Peyer's patch (tissue), 4 donors: ENCODE data around the gene CACNA1A.

Experiments used
- CTCF ChIP-seq, 6 experiments: fragments of 450-650 bp in 4 of 6; fragments of 200-600 bp in 2 of 6; sonication (generic) in 1 of 6; IDR thresholded peaks; one replicate each; pipeline ENCODE4 v1.5.1; 2017 to 2019; ENCODE audit warnings: antibody characterized with exemption in 6 of 6, mild to moderate bottlenecking in 3 of 6, moderate library complexity in 1 of 6
- POLR2A ChIP-seq, 2 donors: fragments of 450-650 bp; IDR thresholded peaks; one replicate each; pipeline ENCODE4 v1.5.1; 2017; ENCODE audit warnings: antibody characterized with exemption in 2 of 2, mild to moderate bottlenecking in 2 of 2, moderate library complexity in 2 of 2

- no peak for TF ChIP-seq CTCF (IDR thresholded peaks at IDR 0.05)
- TF ChIP-seq POLR2A (IDR thresholded peaks at IDR 0.05): peak in 1 of 2 donors; percentile 10
Observed at GRCh38 chr19:13169769-13170168, 336.5 kb downstream of the CACNA1A start.
